Activated CD8-positive, alpha-beta memory T cell treated with anti-CD3 and anti-CD28 coated beads, Interleukin-2, amount 50 U/mL, for 1 hour (primary cell): ENCODE results near the gene STARD7.
"Not testable (repeated sequence)": the region's sequence is repeated elsewhere in the genome, so short reads cannot be mapped to it uniquely, and the experiment has no call there.

Experiments
- DNase-seq: peaks from one replicate; pipeline ENCODE4 v3.0.0-alpha.2; 2020; ENCODE audit errors: extremely low read depth

The STARD7 gene

GRCh38 chr2:96208143-96209010, at the start of gene STARD7:
Gene STARD7, minus strand, starts transcription at chr2:96208827. Its CDS starts 393 bp downstream, at chr2:96208434.
- DNase-seq: peak; percentile 87

GRCh38 chr2:96257744-96258143, 49.1 kb upstream of the STARD7 start:
- DNase-seq: not testable (repeated sequence)

- DNase-seq: no peak
Observed at GRCh38 chr2:96256611-96257113, 48.0 kb upstream of the STARD7 start.

GRCh38 chr2:96254571-96254970, 45.9 kb upstream of the STARD7 start:
- DNase-seq: no peak

- DNase-seq: no peak
Observed at GRCh38 chr2:96253006-96253405, 44.4 kb upstream of the STARD7 start.

- no peak for DNase-seq
Observed at GRCh38 chr2:96252526-96252925, 43.9 kb upstream of the STARD7 start.

GRCh38 chr2:96251721-96252292, 43.2 kb upstream of the STARD7 start:
- DNase-seq: no peak

- DNase-seq: no peak
Observed at GRCh38 chr2:96250188-96250587, 41.6 kb upstream of the STARD7 start.

GRCh38 chr2:96249654-96250053, 41.0 kb upstream of the STARD7 start:
- no peak for DNase-seq

GRCh38 chr2:96248624-96249023, 40.0 kb upstream of the STARD7 start:
- DNase-seq: no peak

GRCh38 chr2:96247896-96248295, 39.3 kb upstream of the STARD7 start:
- no peak for DNase-seq

GRCh38 chr2:96247009-96247408, 38.4 kb upstream of the STARD7 start:
- DNase-seq: no peak

GRCh38 chr2:96245609-96246390, 37.2 kb upstream of the STARD7 start:
- no peak for DNase-seq

GRCh38 chr2:96243843-96244242, 35.2 kb upstream of the STARD7 start:
- no peak for DNase-seq

GRCh38 chr2:96241900-96242611, 33.4 kb upstream of the STARD7 start:
- no peak for DNase-seq

GRCh38 chr2:96241227-96241626, 32.6 kb upstream of the STARD7 start:
- no peak for DNase-seq

GRCh38 chr2:96240341-96241038, 31.9 kb upstream of the STARD7 start:
- no peak for DNase-seq

GRCh38 chr2:96239745-96240264, 31.2 kb upstream of the STARD7 start:
- no peak for DNase-seq

- DNase-seq: no peak
Observed at GRCh38 chr2:96239091-96239490, 30.5 kb upstream of the STARD7 start.

GRCh38 chr2:96238266-96238665, 29.6 kb upstream of the STARD7 start:
- no peak for DNase-seq

GRCh38 chr2:96236882-96237281, 28.3 kb upstream of the STARD7 start:
- no peak for DNase-seq
